D721Med (cell line): Measurements from ENCODE around the gene BLVRB.

Source experiments
- DNase-seq: peaks from one replicate; pipeline ENCODE4 v3.0.0; 2011; ENCODE audit warnings: low spot score; ENCODE audit not compliant: insufficient read length
- FAIRE-seq: peaks from 2 replicates; lab custom pipeline; 2011; peaks lifted over from hg19 to GRCh38; lab: Jason Lieb, UNC
- CTCF ChIP-seq: IDR thresholded peaks from 2 replicates; pipeline ENCODE4 v1.5.1; 2012; ENCODE audit warnings: mild to moderate bottlenecking, control low read depth; ENCODE audit not compliant: insufficient read depth; ENCODE audit errors: missing control alignments

Gene BLVRB

GRCh38 chr19:40420766-40421765, 44.5 kb downstream of the BLVRB start:
- no peak for FAIRE-seq
- peak; percentile 70 for TF ChIP-seq CTCF
- DNase-seq, result no peak

DNA sequence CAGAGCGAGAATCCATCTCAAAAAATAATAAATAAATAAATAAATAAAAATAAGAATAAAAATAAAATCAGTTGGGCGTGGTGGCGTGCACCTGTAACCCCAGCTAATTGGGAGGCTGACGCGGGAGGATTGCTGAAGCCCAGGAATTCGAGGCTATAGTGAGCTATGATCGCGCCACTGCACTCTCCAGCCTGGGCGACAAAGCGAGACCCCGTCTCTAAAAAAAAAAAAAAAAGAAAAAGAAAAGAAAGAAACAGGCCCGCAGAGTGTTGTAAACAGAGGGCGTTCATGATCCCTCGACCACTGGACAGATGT, 45.1 kb downstream of the BLVRB start:
- FAIRE-seq, result no peak
- no peak for DNase-seq
- TF ChIP-seq CTCF, result no peak

GRCh38 chr19:40419780-40420179, 45.8 kb downstream of the BLVRB start:
- no peak for TF ChIP-seq CTCF
- FAIRE-seq (no peak), DNase-seq (no peak)

DNA sequence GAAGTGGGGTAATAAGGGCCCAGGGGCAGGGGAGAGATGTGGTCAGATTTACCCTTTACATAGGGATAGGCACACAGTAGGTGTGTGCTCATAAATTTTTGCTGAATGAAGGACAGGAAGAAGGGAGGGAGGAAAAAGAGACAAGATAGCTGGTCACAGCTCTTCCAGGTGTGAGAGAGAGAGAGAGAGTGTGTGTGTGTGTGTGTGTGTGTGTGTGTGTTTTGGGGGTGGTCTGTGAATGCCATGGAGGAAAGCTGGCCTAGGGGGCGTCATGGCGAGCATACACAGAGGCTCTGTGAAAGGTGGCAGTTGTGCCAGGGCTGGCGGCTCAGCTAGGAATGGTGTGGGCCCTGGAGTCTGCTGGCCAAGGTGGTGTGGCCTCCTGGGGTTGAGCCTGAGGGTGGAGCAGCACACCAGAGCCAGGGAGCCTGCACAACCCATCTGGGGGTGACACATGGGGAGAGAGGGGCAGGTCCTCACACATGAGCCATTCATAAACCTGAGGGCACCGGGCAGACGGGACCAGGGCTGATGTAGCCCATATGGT, 46.4 kb downstream of the BLVRB start:
- DNase-seq (no peak), FAIRE-seq (no peak)
- TF ChIP-seq CTCF, result no peak

- FAIRE-seq (no peak), DNase-seq (no peak)
- no peak for TF ChIP-seq CTCF
These were observed 47.5 kb downstream of the BLVRB start for GRCh38 chr19:40418040-40418439.

DNA sequence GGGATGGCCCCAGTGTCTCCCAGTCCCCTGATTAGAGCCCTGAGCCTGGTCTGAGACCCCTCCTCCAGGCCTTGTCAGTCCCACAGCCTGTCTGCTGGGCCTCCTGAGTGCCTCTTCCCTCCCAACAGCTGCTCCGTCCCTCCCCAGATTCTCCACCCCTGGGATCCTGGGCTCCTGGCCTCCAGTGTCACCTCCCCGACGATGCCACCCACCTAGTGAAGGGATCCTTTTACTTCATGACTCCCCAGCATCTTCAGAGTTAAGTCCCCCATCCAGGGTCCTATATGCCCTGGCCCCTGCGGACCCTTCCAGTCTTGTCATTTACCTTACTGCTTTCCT, 47.9 kb downstream of the BLVRB start:
- no peak for TF ChIP-seq CTCF
- no peak for FAIRE-seq
- no peak for DNase-seq

DNA sequence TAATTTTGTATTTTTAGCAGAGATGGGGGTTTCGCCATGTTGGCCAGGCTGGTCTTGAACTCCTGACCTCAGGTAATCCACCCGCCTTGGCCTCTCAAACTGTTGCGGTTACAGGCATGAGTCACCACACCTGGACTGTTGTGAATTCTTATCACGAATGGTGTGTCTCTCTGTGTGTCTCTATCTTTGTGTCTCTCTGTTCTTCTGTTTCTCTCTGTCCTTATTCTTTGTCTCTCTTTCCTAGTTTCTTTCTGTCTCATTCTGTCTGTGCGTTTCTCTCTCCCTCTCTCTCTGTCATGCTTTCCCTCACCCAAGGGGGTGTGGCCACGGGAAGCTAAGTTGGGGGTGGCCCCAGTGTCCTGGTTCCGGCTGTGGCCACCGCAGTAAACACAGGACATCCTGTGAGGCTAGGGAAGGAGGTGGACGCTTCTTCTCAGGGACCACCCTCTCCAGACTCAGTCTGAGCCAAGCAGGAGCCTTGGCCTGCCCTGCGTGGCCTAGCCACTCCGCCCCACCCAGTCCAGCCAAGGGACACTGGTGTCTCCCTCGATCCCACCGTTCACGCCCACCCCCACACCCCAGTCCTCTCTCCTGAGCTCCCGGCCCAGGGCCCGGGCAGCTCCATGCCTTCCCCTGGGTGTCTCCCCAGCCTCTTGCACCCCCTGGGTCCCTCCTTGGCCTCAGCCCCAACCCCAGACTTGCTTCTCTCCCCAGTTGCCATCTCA, 48.5 kb downstream of the BLVRB start:
- DNase-seq (no peak), FAIRE-seq (no peak)
- no peak for TF ChIP-seq CTCF
